ENCODE results near the gene ASPG. TPM values are rescaled to one million over a fixed set of nuclear protein-coding genes. Genes with fewer than 3 reads are reported as not detected.

Gene ASPG
- total and polyA plus RNA-seq, 9 donors: 0.37 to 2.5 (median 1.3) TPM

GRCh38 chr14:104104076-104104901 is 18.8 kb downstream of the ASPG start:
- Histone ChIP-seq H3K9me3 (replicated peaks; ENCODE audit: control insufficient read depth, low read depth, low read length) (no peaks in the 10 kb centered on the region), H3K36me3 (ENCODE audit: control insufficient read depth, insufficient read depth, low read length) (no peaks in the 10 kb centered on the region), H3K4me1 (ENCODE audit: control insufficient read depth, insufficient read depth, low read length) (peaks cover 32% of the 10 kb centered on the region), H3K4me3 (ENCODE audit: low read length) (no peak overlapping the region), H3K27ac (ENCODE audit: low read length) (no peak overlapping the region), H3K27me3 (ENCODE audit: control insufficient read depth, insufficient read depth, low read length) (peaks cover 3% of the 10 kb centered on the region)
- no peak for DNase-seq
- 80% methylated on average over 27 of the region's 35 CpGs for WGBS (ENCODE audit: insufficient coverage)

GRCh38 chr14:104105071-104105821 is 19.7 kb downstream of the ASPG start:
- Histone ChIP-seq H3K36me3 (ENCODE audit: control insufficient read depth, insufficient read depth, low read length) (no peaks in the 10 kb centered on the region), H3K27me3 (ENCODE audit: control insufficient read depth, insufficient read depth, low read length) (peaks cover 3% of the 10 kb centered on the region), H3K27ac (ENCODE audit: low read length) (no peak overlapping the region), H3K9me3 (replicated peaks; ENCODE audit: control insufficient read depth, low read depth, low read length) (no peaks in the 10 kb centered on the region), H3K4me1 (ENCODE audit: control insufficient read depth, insufficient read depth, low read length) (peaks cover 23% of the 10 kb centered on the region), H3K4me3 (ENCODE audit: low read length) (no peak overlapping the region)
- WGBS (ENCODE audit: insufficient coverage): 75% methylated on average over 26 of the region's 27 CpGs
- no peak for DNase-seq

GRCh38 chr14:104105822-104106470 is 20.4 kb downstream of the ASPG start:
- Histone ChIP-seq H3K27ac (ENCODE audit: low read length) (no peak overlapping the region), H3K9me3 (replicated peaks; ENCODE audit: control insufficient read depth, low read depth, low read length) (no peaks in the 10 kb centered on the region), H3K4me1 (ENCODE audit: control insufficient read depth, insufficient read depth, low read length) (peaks cover 23% of the 10 kb centered on the region), H3K36me3 (ENCODE audit: control insufficient read depth, insufficient read depth, low read length) (no peaks in the 10 kb centered on the region), H3K4me3 (ENCODE audit: low read length) (no peak overlapping the region), H3K27me3 (ENCODE audit: control insufficient read depth, insufficient read depth, low read length) (peaks cover 3% of the 10 kb centered on the region)
- 80% methylated on average over 15 of the region's 18 CpGs for WGBS (ENCODE audit: insufficient coverage)
- DNase-seq: no peak

GRCh38 chr14:104106471-104106991 is 21.0 kb downstream of the ASPG start:
- peaks cover 17% of the 10 kb centered on the region for H3K4me1 ChIP-seq (ENCODE audit: control insufficient read depth, insufficient read depth, low read length)
- no peaks in the 10 kb centered on the region for H3K9me3 ChIP-seq (replicated peaks; ENCODE audit: control insufficient read depth, low read depth, low read length)
- DNase-seq: no peak
- no peak overlapping the region for H3K27ac ChIP-seq (ENCODE audit: low read length)
- H3K4me3 ChIP-seq (ENCODE audit: low read length): no peak overlapping the region
- H3K27me3 ChIP-seq (ENCODE audit: control insufficient read depth, insufficient read depth, low read length): peaks cover 3% of the 10 kb centered on the region
- WGBS (ENCODE audit: insufficient coverage): 88% methylated on average over 17 of the region's 20 CpGs
- H3K36me3 ChIP-seq (ENCODE audit: control insufficient read depth, insufficient read depth, low read length): no peaks in the 10 kb centered on the region

GRCh38 chr14:104107101-104107581 is 21.6 kb downstream of the ASPG start:
- DNase-seq: no peak
- H3K4me1 ChIP-seq (ENCODE audit: control insufficient read depth, insufficient read depth, low read length): peaks cover 16% of the 10 kb centered on the region

GRCh38 chr14:104107611-104108569 is 22.4 kb downstream of the ASPG start:
- peaks cover 3% of the 10 kb centered on the region for H3K27me3 ChIP-seq (ENCODE audit: control insufficient read depth, insufficient read depth, low read length)
- H3K4me1 ChIP-seq (ENCODE audit: control insufficient read depth, insufficient read depth, low read length): peaks cover 16% of the 10 kb centered on the region
- H3K9me3 ChIP-seq (replicated peaks; ENCODE audit: control insufficient read depth, low read depth, low read length): no peaks in the 10 kb centered on the region
- no peak overlapping the region for H3K4me3 ChIP-seq (ENCODE audit: low read length)
- 51% methylated on average over 16 of the region's 32 CpGs for WGBS (ENCODE audit: insufficient coverage)
- DNase-seq: no peak
- no peaks in the 10 kb centered on the region for H3K36me3 ChIP-seq (ENCODE audit: control insufficient read depth, insufficient read depth, low read length)
- no peak overlapping the region for H3K27ac ChIP-seq (ENCODE audit: low read length)

More at GRCh38 chr14:104107101-104107581, 21.6 kb downstream of the ASPG start:
- peaks cover 3% of the 10 kb centered on the region for H3K27me3 ChIP-seq (ENCODE audit: control insufficient read depth, insufficient read depth, low read length)
- 73% methylated on average over 12 of the region's 19 CpGs for WGBS (ENCODE audit: insufficient coverage)
- H3K9me3 ChIP-seq (replicated peaks; ENCODE audit: control insufficient read depth, low read depth, low read length): no peaks in the 10 kb centered on the region
- no peak overlapping the region for H3K27ac ChIP-seq (ENCODE audit: low read length)
- no peak overlapping the region for H3K4me3 ChIP-seq (ENCODE audit: low read length)
- no peaks in the 10 kb centered on the region for H3K36me3 ChIP-seq (ENCODE audit: control insufficient read depth, insufficient read depth, low read length)

- DNase-seq: no peak
- H3K27me3 ChIP-seq (ENCODE audit: control insufficient read depth, insufficient read depth, low read length): peaks cover 8% of the 10 kb centered on the region
- H3K4me1 ChIP-seq (ENCODE audit: control insufficient read depth, insufficient read depth, low read length): peaks cover 11% of the 10 kb centered on the region
- no peaks in the 10 kb centered on the region for H3K9me3 ChIP-seq (replicated peaks; ENCODE audit: control insufficient read depth, low read depth, low read length)
- 58% methylated on average over 14 of the region's 26 CpGs for WGBS (ENCODE audit: insufficient coverage)
- H3K27ac ChIP-seq (ENCODE audit: low read length): no peak overlapping the region
- no peak overlapping the region for H3K4me3 ChIP-seq (ENCODE audit: low read length)
- no peaks in the 10 kb centered on the region for H3K36me3 ChIP-seq (ENCODE audit: control insufficient read depth, insufficient read depth, low read length)
Observed at GRCh38 chr14:104108570-104109541, 23.4 kb downstream of the ASPG start.

GRCh38 chr14:104109731-104110361 is 24.3 kb downstream of the ASPG start:
- Histone ChIP-seq H3K36me3 (ENCODE audit: control insufficient read depth, insufficient read depth, low read length) (no peaks in the 10 kb centered on the region), H3K27me3 (ENCODE audit: control insufficient read depth, insufficient read depth, low read length) (peaks cover 18% of the 10 kb centered on the region), H3K4me3 (ENCODE audit: low read length) (no peak overlapping the region), H3K27ac (ENCODE audit: low read length) (no peak overlapping the region), H3K9me3 (replicated peaks; ENCODE audit: control insufficient read depth, low read depth, low read length) (no peaks in the 10 kb centered on the region), H3K4me1 (ENCODE audit: control insufficient read depth, insufficient read depth, low read length) (peaks cover 8% of the 10 kb centered on the region)
- DNase-seq: no peak
- 78% methylated on average over 12 of the region's 24 CpGs for WGBS (ENCODE audit: insufficient coverage)
